HFFc6 (cell line): ENCODE measurements around the gene ATXN1. TPM values are rescaled to one million over a fixed set of nuclear protein-coding genes. Genes with fewer than 3 reads are reported as not detected.

Experiments used
- DNase-seq: peaks from one replicate; pipeline ENCODE4 v3.0.0-alpha.2; 2018
- H3K27ac Mint-ChIP-seq: 2 replicates; pipeline ENCODE4 v1.8.0; 2020; ENCODE audit warnings: mild to moderate bottlenecking, mixed read lengths
- H3K27me3 Mint-ChIP-seq: 2 replicates; pipeline ENCODE4 v1.8.0; 2021; ENCODE audit warnings: mild to moderate bottlenecking, moderate library complexity, mixed read lengths; ENCODE audit not compliant: insufficient read depth
- H3K36me3 Mint-ChIP-seq: 2 replicates; pipeline ENCODE4 v1.8.0; 2021; ENCODE audit warnings: low read depth, mixed read lengths
- H3K4me1 Mint-ChIP-seq: 2 replicates; pipeline ENCODE4 v1.8.0; 2020; ENCODE audit warnings: low read depth, mixed read lengths
- H3K4me3 Mint-ChIP-seq: 2 replicates; pipeline ENCODE4 v1.8.0; 2020; ENCODE audit warnings: mild to moderate bottlenecking, moderate library complexity, mixed read lengths
- H3K9me3 Mint-ChIP-seq: 2 replicates; pipeline ENCODE4 v1.8.0; 2020; ENCODE audit warnings: mild to moderate bottlenecking, mixed read lengths
- CTCF ChIP-seq: fragments of 200-600 bp; sonication (generic); IDR thresholded peaks from 2 replicates; pipeline ENCODE4 v1.5.0; 2021; ENCODE audit warnings: antibody characterized with exemption, mild to moderate bottlenecking
- total RNA-seq, 6 experiments: library from RNA; stranded (reverse); fragmentation: NEBNext Ultra II Directional; extraction: Animal tissue kit (Norgen Biotek cat#: 25700); gene quantifications; 2 replicates in 1 of 6; 3 replicates in 5 of 6; pipeline ENCODE4 v1.2.3, GENCODE V29; 2021

ATXN1 gene
- total RNA-seq, 6 experiments from 2014 or later: 28.2 to 41.5 (median 30.5) TPM

DNA sequence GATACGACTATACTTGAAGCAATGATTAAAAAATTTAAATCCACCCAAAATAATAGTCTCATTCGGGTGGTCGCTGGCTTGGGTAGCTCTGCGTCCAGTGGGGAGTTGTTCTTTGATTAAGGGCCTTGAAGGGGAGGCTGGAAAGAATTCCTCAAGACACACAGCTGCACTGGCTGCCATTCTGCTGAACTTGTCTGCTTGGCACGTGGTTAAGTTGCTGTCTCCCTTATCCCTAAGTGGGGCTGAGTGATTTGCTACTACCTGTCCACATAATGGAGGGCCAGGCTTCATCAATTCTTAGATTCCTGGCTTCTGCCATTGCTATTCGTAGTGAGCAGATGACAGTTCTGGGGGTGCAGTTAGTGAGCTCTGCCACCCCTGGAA, 424.4 kb downstream of the ATXN1 start:
- H3K4me1 Mint-ChIP-seq: peaks cover 32% of the 10 kb centered on the region

DNA sequence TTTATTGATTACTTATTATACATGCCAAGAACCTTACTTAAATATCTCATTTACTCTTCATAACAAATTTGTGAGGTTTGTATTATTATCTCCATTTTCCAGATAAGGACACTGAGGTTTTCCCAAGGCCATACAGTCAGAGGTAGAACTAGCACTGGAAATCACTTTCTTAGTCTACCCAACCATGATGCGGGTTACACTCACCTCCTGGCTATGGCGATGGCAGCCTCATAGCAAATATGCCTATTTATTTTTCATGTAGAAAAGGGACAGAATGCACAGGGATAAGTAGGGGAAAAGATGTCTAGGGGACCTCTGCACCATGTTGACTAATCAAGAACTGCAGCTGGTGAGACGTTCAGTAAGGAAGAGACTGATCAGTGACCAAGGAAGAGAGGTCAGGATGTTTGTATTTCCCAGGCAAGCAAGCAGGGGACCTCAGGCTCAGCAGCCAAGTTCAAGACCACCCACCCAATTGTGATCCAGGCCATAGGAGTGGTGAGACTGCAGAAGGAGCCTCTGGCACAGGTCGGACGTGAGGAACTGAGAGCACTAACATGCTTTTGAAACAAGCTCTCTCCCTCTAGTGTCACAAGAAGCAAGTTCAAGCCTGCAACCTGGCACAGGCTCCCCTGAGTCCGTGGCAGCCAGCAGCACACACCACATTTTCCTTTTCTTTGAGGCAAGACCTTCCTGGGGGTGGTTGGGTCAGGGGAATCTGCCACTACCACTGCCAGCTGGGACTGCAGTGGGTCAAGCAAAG, 425.0 kb downstream of the ATXN1 start:
- Mint-ChIP-seq H3K36me3 (no peaks in the 10 kb centered on the region), H3K4me3 (no peak overlapping the region), H3K4me1 (peaks cover 30% of the 10 kb centered on the region), H3K9me3 (no peaks in the 10 kb centered on the region), H3K27ac (peak overlapping the region; percentile 82), H3K27me3 (no peaks in the 10 kb centered on the region)
- no peak for DNase-seq
- 0 out of 2 replicates have a peak, but pooled peaks have one; percentile 22 for TF ChIP-seq CTCF

More for the DNA sequence above, 424.4 kb downstream of the ATXN1 start:
- H3K27ac Mint-ChIP-seq: peak overlapping the region; percentile 82
- no peaks in the 10 kb centered on the region for H3K27me3 Mint-ChIP-seq
- no peaks in the 10 kb centered on the region for H3K36me3 Mint-ChIP-seq
- H3K9me3 Mint-ChIP-seq: no peaks in the 10 kb centered on the region
- H3K4me3 Mint-ChIP-seq: peak overlapping the region; percentile 65
- DNase-seq: no peak
- no peak for TF ChIP-seq CTCF

GRCh38 chr6:16335176-16335575, 426.1 kb downstream of the ATXN1 start:
- Mint-ChIP-seq H3K36me3 (no peaks in the 10 kb centered on the region), H3K9me3 (no peaks in the 10 kb centered on the region), H3K27ac (peak overlapping the region; percentile 85), H3K4me1 (peaks cover 20% of the 10 kb centered on the region), H3K4me3 (peak overlapping the region; percentile 14; the same call in 1 of the 2 replicates), H3K27me3 (no peaks in the 10 kb centered on the region)
- no peak for TF ChIP-seq CTCF
- DNase-seq: no peak

GRCh38 chr6:16334671-16335070, 426.6 kb downstream of the ATXN1 start:
- no peak for TF ChIP-seq CTCF
- peak; percentile 89 for DNase-seq
- Mint-ChIP-seq H3K27ac (peak overlapping the region; percentile 85), H3K4me3 (peak overlapping the region; percentile 14), H3K9me3 (no peaks in the 10 kb centered on the region), H3K4me1 (peaks cover 15% of the 10 kb centered on the region), H3K36me3 (no peaks in the 10 kb centered on the region), H3K27me3 (no peaks in the 10 kb centered on the region)

- H3K27me3 Mint-ChIP-seq: no peaks in the 10 kb centered on the region
- peak overlapping the region; percentile 50 for H3K27ac Mint-ChIP-seq
- DNase-seq: peak; percentile 51
- H3K36me3 Mint-ChIP-seq: no peaks in the 10 kb centered on the region
- no peak overlapping the region for H3K4me3 Mint-ChIP-seq
- TF ChIP-seq CTCF: no peak
- peaks cover 4% of the 10 kb centered on the region for H3K4me1 Mint-ChIP-seq
- no peaks in the 10 kb centered on the region for H3K9me3 Mint-ChIP-seq
Observed at GRCh38 chr6:16333580-16333979, 427.7 kb downstream of the ATXN1 start.
